Activated T-cell treated with anti-CD3 and anti-CD28 coated beads, Interleukin-2, amount 50 U/mL, for 48 hours (primary cell): ENCODE measurements around the gene SZT2.
"Not testable (repeated sequence)": the region's sequence is repeated elsewhere in the genome, so short reads cannot be mapped to it uniquely, and the experiment has no call there.

Experiments
- DNase-seq, 2 experiments: peaks; one replicate each; pipeline ENCODE4 v3.0.0-alpha.2; 2020

Gene SZT2

GRCh38 chr1:43444151-43444828 is 54.6 kb downstream of the SZT2 start:
- DNase-seq = no peak

- no peak for DNase-seq
These were observed 55.1 kb downstream of the SZT2 start for GRCh38 chr1:43444836-43445235.

- DNase-seq = no peak
These were observed 56.1 kb downstream of the SZT2 start for GRCh38 chr1:43445606-43446387.

- DNase-seq = no peak
These were observed 56.7 kb downstream of the SZT2 start for GRCh38 chr1:43446388-43446740.

- DNase-seq = no peak
These were observed 57.5 kb downstream of the SZT2 start for GRCh38 chr1:43446881-43447835.

GRCh38 chr1:43447891-43448708 is 58.4 kb downstream of the SZT2 start:
- no peak for DNase-seq

GRCh38 chr1:43448955-43449707 is 59.4 kb downstream of the SZT2 start:
- peak in 1 of 2 experiments; percentile 13 for DNase-seq

GRCh38 chr1:43449708-43450069 is 60.0 kb downstream of the SZT2 start:
- no peak for DNase-seq

- peak in 1 of 2 experiments; percentile 16 for DNase-seq
These were observed 60.7 kb downstream of the SZT2 start for GRCh38 chr1:43450251-43450941.

- no peak for DNase-seq
These were observed 61.5 kb downstream of the SZT2 start for GRCh38 chr1:43451157-43451591.

GRCh38 chr1:43451701-43452532 is 62.2 kb downstream of the SZT2 start:
- DNase-seq = no peak

- DNase-seq = peak in 1 of 2 experiments; percentile 33
These were observed 63.2 kb downstream of the SZT2 start for GRCh38 chr1:43452789-43453441.

- peak; percentile 78 to 79 for DNase-seq
These were observed 64.0 kb downstream of the SZT2 start, which contains the start of gene HYI for GRCh38 chr1:43453442-43454269. HYI (minus strand) TSS chr1:43453931; CDS start chr1:43453793, 138 bp downstream.

- peak; percentile 70 to 77 for DNase-seq
These were observed 64.7 kb downstream of the SZT2 start for GRCh38 chr1:43454270-43455011.

GRCh38 chr1:43455213-43455889 is 65.7 kb downstream of the SZT2 start:
- DNase-seq = no peak

GRCh38 chr1:43458379-43458778 is 68.7 kb downstream of the SZT2 start:
- not testable (repeated sequence) for DNase-seq
